Measurements from ENCODE around the gene DHRS7B.

GRCh38 chr17:21079196-21079595, 47.6 kb upstream of the DHRS7B start:
- TF ChIP-seq EP300 (IDR thresholded peaks at IDR 0.05) (no peak), CTCF (IDR thresholded peaks at IDR 0.05) (no peak), POLR2AphosphoS5 (IDR thresholded peaks at IDR 0.05) (no peak), POLR2A (IDR thresholded peaks at IDR 0.05) (no peak)
